ENCODE data around the gene TMX2.

TMX2 gene, protein sequence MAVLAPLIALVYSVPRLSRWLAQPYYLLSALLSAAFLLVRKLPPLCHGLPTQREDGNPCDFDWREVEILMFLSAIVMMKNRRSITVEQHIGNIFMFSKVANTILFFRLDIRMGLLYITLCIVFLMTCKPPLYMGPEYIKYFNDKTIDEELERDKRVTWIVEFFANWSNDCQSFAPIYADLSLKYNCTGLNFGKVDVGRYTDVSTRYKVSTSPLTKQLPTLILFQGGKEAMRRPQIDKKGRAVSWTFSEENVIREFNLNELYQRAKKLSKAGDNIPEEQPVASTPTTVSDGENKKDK

DNA sequence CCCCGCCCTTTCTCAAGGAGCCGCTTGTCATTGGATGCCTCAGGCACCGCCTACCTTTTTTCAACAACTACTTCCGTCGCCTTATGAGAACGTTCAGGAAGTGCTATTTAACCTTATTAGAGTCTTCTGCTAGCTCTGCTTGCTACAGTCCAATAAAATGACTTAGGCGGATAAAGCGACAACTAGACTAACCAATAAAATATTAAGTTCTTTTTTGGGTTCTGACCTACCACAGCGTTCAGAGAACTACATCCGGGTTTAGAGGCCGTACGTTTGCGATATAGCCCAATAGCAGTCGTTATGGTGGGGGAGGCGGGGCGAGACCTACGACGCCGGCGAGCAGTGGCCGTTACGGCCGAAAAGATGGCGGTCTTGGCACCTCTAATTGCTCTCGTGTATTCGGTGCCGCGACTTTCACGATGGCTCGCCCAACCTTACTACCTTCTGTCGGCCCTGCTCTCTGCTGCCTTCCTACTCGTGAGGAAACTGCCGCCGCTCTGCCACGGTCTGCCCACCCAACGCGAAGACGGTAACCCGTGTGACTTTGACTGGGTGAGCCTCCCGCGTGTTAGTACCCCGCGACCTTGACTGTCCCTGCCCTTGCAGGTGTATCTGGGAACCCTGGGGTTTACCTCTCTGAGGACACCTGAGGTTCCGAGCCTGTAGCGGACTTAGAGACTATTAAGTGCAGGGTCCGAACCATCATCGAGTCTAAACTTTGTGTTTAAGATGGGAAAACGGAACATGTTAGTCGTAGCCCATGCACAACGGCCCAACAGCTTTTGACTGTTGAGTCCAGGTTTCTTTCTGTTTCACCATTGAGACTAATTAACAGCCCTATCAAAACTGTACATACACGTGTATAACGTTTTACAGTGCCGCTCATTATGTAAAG lies at the start of gene TMX2:
Gene TMX2 (plus strand): TSS at position 338 of the 895 bp plus-strand sequence. CDS start 26 bp downstream, at position 364.
- H2AFZ ChIP-seq (ENCODE audit: low read depth, low read length, severe bottlenecking) = peak within 1 kb of the TSS; percentile 87
- no peaks in the 10 kb centered on the region; the same call in 1 of the 2 replicates for H3F3A ChIP-seq (ENCODE audit: insufficient read depth)

DNA sequence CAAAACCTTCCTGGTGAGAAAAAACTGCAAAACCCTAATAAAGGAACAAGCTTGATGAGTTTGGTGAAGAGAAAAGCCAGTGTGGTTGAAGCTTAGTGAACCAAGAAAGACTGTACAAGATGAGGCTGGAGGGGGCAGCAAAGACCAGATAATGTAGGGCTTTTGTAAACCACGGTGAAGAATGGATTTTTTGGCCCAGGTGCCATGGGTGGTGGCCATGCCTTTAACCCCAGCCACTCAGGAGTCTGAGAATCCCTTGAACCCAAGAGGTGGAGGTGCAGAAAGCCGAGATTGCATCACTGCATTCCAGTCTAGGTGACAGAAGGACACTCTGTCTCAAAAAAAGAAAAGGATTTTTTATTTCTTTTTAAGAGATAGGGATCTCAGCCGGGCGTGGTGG lies 49.5 kb upstream of the TMX2 start:
- no peak overlapping the region for H3K9ac ChIP-seq (ENCODE audit: low read length)
- no peak overlapping the region for H2AFZ ChIP-seq (ENCODE audit: low read depth, low read length, severe bottlenecking)
- H3K9me2 ChIP-seq (replicated peaks; ENCODE audit: insufficient read depth, low read length) = no peaks in the 10 kb centered on the region
- no peaks in the 10 kb centered on the region for H4K20me1 ChIP-seq (ENCODE audit: low read depth, low read length)
- no peak overlapping the region for H3K27ac ChIP-seq (ENCODE audit: low read depth, low read length)
- TF ChIP-seq EZH2phosphoT487 (conservative IDR thresholded peaks at IDR 0.05; ENCODE audit: low read length) = no peak
- TF ChIP-seq, protein P1, sequence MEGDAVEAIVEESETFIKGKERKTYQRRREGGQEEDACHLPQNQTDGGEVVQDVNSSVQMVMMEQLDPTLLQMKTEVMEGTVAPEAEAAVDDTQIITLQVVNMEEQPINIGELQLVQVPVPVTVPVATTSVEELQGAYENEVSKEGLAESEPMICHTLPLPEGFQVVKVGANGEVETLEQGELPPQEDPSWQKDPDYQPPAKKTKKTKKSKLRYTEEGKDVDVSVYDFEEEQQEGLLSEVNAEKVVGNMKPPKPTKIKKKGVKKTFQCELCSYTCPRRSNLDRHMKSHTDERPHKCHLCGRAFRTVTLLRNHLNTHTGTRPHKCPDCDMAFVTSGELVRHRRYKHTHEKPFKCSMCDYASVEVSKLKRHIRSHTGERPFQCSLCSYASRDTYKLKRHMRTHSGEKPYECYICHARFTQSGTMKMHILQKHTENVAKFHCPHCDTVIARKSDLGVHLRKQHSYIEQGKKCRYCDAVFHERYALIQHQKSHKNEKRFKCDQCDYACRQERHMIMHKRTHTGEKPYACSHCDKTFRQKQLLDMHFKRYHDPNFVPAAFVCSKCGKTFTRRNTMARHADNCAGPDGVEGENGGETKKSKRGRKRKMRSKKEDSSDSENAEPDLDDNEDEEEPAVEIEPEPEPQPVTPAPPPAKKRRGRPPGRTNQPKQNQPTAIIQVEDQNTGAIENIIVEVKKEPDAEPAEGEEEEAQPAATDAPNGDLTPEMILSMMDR (IDR thresholded peaks at IDR 0.05; ENCODE audit: insufficient read depth, low read length, poor library complexity, severe bottlenecking) = no peak
- H3K9me3 ChIP-seq (ENCODE audit: insufficient read depth, low read length) = no peaks in the 10 kb centered on the region
- H3K79me2 ChIP-seq (ENCODE audit: insufficient read depth, low read length) = peaks cover 19% of the 10 kb centered on the region
- H3K4me3 ChIP-seq (ENCODE audit: insufficient read depth, low read length, poor library complexity, severe bottlenecking) = no peak overlapping the region
- H3K27me3 ChIP-seq (ENCODE audit: low read length) = no peaks in the 10 kb centered on the region
- H3K4me2 ChIP-seq (ENCODE audit: low read depth, low read length, poor library complexity, severe bottlenecking) = no peak overlapping the region
- peaks cover 14% of the 10 kb centered on the region for H3F3A ChIP-seq (ENCODE audit: insufficient read depth)
- H3K36me3 ChIP-seq (ENCODE audit: low read length) = peaks cover 19% of the 10 kb centered on the region

More for the DNA sequence above, at the start of gene TMX2:
- H3K4me3 ChIP-seq (ENCODE audit: insufficient read depth, low read length, poor library complexity, severe bottlenecking) = peak within 1 kb of the TSS; percentile 97
- H3K4me2 ChIP-seq (ENCODE audit: low read depth, low read length, poor library complexity, severe bottlenecking) = peak within 1 kb of the TSS; percentile 87
- no peaks in the 10 kb centered on the region for H3K27me3 ChIP-seq (ENCODE audit: low read length)
- peak within 1 kb of the TSS; percentile 90 for H3K9ac ChIP-seq (ENCODE audit: low read length)
- no peaks in the 10 kb centered on the region for H3K9me3 ChIP-seq (ENCODE audit: insufficient read depth, low read length)
- H3K9me2 ChIP-seq (replicated peaks; ENCODE audit: insufficient read depth, low read length) = no peaks in the 10 kb centered on the region
- H3K79me2 ChIP-seq (ENCODE audit: insufficient read depth, low read length) = peaks cover 49% of the 10 kb centered on the region
- H3K36me3 ChIP-seq (ENCODE audit: low read length) = no peaks in the 10 kb centered on the region
- H3K27ac ChIP-seq (ENCODE audit: low read depth, low read length) = peak within 1 kb of the TSS; percentile 60
- TF ChIP-seq, protein P1 (IDR thresholded peaks at IDR 0.05; ENCODE audit: insufficient read depth, low read length, poor library complexity, severe bottlenecking) = no peak
- no peak for TF ChIP-seq EZH2phosphoT487 (conservative IDR thresholded peaks at IDR 0.05; ENCODE audit: low read length)
- H4K20me1 ChIP-seq (ENCODE audit: low read depth, low read length) = no peaks in the 10 kb centered on the region

DNA sequence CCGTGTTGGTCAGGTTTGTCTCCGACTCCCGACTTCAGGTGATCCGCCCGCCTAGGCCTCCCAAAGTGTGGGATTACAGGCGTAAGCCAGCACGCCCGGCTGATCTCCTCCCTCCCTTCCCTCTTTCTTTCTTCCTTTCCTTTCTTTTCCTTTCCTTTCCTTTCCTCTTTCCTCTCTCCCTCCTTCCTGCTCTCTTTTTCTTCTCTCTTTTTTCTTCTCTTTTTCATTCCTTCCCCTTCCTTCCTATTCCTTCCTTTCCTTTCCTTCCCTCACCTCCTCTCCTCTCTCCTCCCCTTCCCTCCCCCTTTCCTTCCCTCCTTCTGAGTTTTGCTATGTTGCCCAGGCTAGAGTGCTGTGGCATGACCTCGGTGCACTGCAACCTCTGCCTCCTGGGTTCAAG lies 48.4 kb upstream of the TMX2 start:
- no peaks in the 10 kb centered on the region for H3K9me2 ChIP-seq (replicated peaks; ENCODE audit: insufficient read depth, low read length)
- H3K9me3 ChIP-seq (ENCODE audit: insufficient read depth, low read length) = no peaks in the 10 kb centered on the region
- no peak overlapping the region for H3K9ac ChIP-seq (ENCODE audit: low read length)
- peaks cover 18% of the 10 kb centered on the region for H3K79me2 ChIP-seq (ENCODE audit: insufficient read depth, low read length)
- H3K27ac ChIP-seq (ENCODE audit: low read depth, low read length) = no peak overlapping the region
- no peak overlapping the region for H3K4me2 ChIP-seq (ENCODE audit: low read depth, low read length, poor library complexity, severe bottlenecking)
- TF ChIP-seq, protein P1 (IDR thresholded peaks at IDR 0.05; ENCODE audit: insufficient read depth, low read length, poor library complexity, severe bottlenecking) = no peak
- no peak for TF ChIP-seq EZH2phosphoT487 (conservative IDR thresholded peaks at IDR 0.05; ENCODE audit: low read length)
- no peaks in the 10 kb centered on the region for H4K20me1 ChIP-seq (ENCODE audit: low read depth, low read length)
- no peaks in the 10 kb centered on the region for H3K27me3 ChIP-seq (ENCODE audit: low read length)
- H3F3A ChIP-seq (ENCODE audit: insufficient read depth) = peaks cover 14% of the 10 kb centered on the region
- peaks cover 19% of the 10 kb centered on the region for H3K36me3 ChIP-seq (ENCODE audit: low read length)
- no peak overlapping the region for H3K4me3 ChIP-seq (ENCODE audit: insufficient read depth, low read length, poor library complexity, severe bottlenecking)
- H2AFZ ChIP-seq (ENCODE audit: low read depth, low read length, severe bottlenecking) = no peak overlapping the region

Data from SU-DHL-6 (cell line).